ENCODE data around the gene KRTAP19-2. TPM values are rescaled to one million over a fixed set of nuclear protein-coding genes. Genes with fewer than 3 reads are reported as not detected.
A peak's percentile ranks its signal among the peaks of the same experiment; 100 is the strongest.

Gene KRTAP19-2
- total and polyA plus RNA-seq, 2 donors from 2014 or later: not detected

DNA sequence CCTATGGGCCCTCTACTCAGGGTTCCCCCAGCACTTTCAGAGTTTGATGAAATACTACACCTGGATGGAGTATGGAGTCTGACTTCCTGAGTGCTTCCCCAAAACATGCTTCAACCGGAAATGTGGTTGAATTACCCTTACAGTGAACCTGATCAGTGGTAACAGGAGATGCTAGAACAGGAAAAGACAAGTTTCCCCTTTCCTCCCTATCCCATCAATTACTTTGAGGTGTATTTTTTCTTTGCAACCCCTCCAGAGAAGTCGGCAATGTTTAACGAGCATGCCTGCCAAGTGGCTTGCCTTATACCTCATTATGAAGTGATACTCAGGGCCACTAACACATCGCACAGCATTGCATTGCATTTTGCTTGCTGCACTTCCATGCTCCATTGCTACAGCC is 40.2 kb downstream of the KRTAP19-2 start:
- no peak overlapping the region for H3K4me3 ChIP-seq (ENCODE audit: low read length in 3 of 3)
- no peak overlapping the region for H3K27ac ChIP-seq (ENCODE audit: low read depth in 2 of 2, low read length in 2 of 2)
- no peaks in the 10 kb centered on the region for H3K36me3 ChIP-seq (ENCODE audit: control insufficient read depth in 2 of 3, insufficient read depth in 3 of 3, low read length in 3 of 3)
- DNase-seq: peak in 3 of 5 donors; percentile 17 to 70 (median 65)
- intact Hi-C loops (cut with DNase I): no loop called here
- H3K27me3 ChIP-seq (ENCODE audit: control insufficient read depth, insufficient read depth, low read length): no peaks in the 10 kb centered on the region
- no peak overlapping the region for H3K9ac ChIP-seq (ENCODE audit: low read length in 3 of 3)
- TF ChIP-seq, protein P1, sequence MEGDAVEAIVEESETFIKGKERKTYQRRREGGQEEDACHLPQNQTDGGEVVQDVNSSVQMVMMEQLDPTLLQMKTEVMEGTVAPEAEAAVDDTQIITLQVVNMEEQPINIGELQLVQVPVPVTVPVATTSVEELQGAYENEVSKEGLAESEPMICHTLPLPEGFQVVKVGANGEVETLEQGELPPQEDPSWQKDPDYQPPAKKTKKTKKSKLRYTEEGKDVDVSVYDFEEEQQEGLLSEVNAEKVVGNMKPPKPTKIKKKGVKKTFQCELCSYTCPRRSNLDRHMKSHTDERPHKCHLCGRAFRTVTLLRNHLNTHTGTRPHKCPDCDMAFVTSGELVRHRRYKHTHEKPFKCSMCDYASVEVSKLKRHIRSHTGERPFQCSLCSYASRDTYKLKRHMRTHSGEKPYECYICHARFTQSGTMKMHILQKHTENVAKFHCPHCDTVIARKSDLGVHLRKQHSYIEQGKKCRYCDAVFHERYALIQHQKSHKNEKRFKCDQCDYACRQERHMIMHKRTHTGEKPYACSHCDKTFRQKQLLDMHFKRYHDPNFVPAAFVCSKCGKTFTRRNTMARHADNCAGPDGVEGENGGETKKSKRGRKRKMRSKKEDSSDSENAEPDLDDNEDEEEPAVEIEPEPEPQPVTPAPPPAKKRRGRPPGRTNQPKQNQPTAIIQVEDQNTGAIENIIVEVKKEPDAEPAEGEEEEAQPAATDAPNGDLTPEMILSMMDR (IDR thresholded peaks at IDR 0.05; ENCODE audit: borderline replicate concordance, extremely low read depth, insufficient read depth): no peak
- no peaks in the 10 kb centered on the region for H3K9me3 ChIP-seq (ENCODE audit: control insufficient read depth in 2 of 3, insufficient read depth in 1 of 3, low read length in 3 of 3)
- no peaks in the 10 kb centered on the region for H3K4me1 ChIP-seq (ENCODE audit: control insufficient read depth in 2 of 3, insufficient read depth in 2 of 3, low read depth in 1 of 3, low read length in 3 of 3)
- no peak for FAIRE-seq

DNA sequence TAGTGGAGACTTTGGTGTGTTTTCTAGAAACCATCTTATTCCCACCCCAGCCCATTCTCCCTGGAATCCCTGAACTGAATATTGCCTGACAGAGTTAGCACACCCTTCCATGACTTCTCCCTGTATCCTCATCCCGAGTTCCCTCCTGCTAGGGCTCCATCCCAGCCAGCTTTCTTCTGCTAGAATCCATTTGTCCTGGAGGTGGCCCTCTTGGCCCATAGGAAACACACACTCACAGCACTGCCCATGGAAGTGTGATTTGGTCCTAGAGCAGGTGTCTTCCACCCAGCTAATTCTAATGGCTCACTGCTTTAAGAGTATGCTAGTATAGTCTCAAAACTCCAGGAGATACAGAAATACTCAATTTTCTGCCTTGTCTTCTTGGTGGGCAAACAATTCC is 43.0 kb downstream of the KRTAP19-2 start:
- Histone ChIP-seq H3K27ac (ENCODE audit: low read depth in 2 of 2, low read length in 2 of 2) (no peak overlapping the region), H3K27me3 (ENCODE audit: control insufficient read depth, insufficient read depth, low read length) (no peaks in the 10 kb centered on the region), H3K4me1 (ENCODE audit: control insufficient read depth in 2 of 3, insufficient read depth in 2 of 3, low read depth in 1 of 3, low read length in 3 of 3) (no peaks in the 10 kb centered on the region), H3K9ac (ENCODE audit: low read length in 3 of 3) (no peak overlapping the region), H3K9me3 (ENCODE audit: control insufficient read depth in 2 of 3, insufficient read depth in 1 of 3, low read length in 3 of 3) (no peaks in the 10 kb centered on the region), H3K36me3 (ENCODE audit: control insufficient read depth in 2 of 3, insufficient read depth in 3 of 3, low read length in 3 of 3) (no peaks in the 10 kb centered on the region), H3K4me3 (ENCODE audit: low read length in 3 of 3) (no peak overlapping the region)
- FAIRE-seq (no peak), DNase-seq (no peak)
- TF ChIP-seq, protein P1 (IDR thresholded peaks at IDR 0.05; ENCODE audit: borderline replicate concordance, extremely low read depth, insufficient read depth): no peak
- intact Hi-C loops (cut with DNase I): no loop called here

DNA sequence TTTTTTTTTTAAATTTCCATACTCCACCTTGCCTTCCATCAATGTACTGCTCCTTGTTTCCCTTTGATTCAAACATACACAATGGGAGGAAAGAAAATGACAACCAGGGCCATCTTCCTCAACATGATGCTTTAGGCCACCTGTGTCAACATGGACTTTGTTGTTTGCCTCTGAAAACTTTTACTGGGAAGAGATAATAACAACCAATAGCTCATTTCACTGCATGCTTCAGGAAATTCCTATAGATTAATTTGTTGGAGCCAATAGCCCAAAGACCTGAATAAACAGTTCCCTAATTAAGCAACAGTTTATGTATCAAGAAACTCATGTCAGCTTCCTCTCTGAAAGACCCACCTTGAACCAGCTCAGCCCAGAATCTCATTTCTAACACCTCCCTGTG is 44.0 kb downstream of the KRTAP19-2 start:
- TF ChIP-seq, protein P1 (IDR thresholded peaks at IDR 0.05; ENCODE audit: borderline replicate concordance, extremely low read depth, insufficient read depth): no peak
- H3K27me3 ChIP-seq (ENCODE audit: control insufficient read depth, insufficient read depth, low read length): no peaks in the 10 kb centered on the region
- no peak overlapping the region for H3K4me3 ChIP-seq (ENCODE audit: low read length in 3 of 3)
- no peaks in the 10 kb centered on the region for H3K4me1 ChIP-seq (ENCODE audit: control insufficient read depth in 2 of 3, insufficient read depth in 2 of 3, low read depth in 1 of 3, low read length in 3 of 3)
- H3K9ac ChIP-seq (ENCODE audit: low read length in 3 of 3): no peak overlapping the region
- no peak overlapping the region for H3K27ac ChIP-seq (ENCODE audit: low read depth in 2 of 2, low read length in 2 of 2)
- intact Hi-C loops (cut with DNase I): no loop called here
- no peaks in the 10 kb centered on the region for H3K9me3 ChIP-seq (ENCODE audit: control insufficient read depth in 2 of 3, insufficient read depth in 1 of 3, low read length in 3 of 3)
- no peak for FAIRE-seq
- DNase-seq: no peak
- H3K36me3 ChIP-seq (ENCODE audit: control insufficient read depth in 2 of 3, insufficient read depth in 3 of 3, low read length in 3 of 3): no peaks in the 10 kb centered on the region

DNA sequence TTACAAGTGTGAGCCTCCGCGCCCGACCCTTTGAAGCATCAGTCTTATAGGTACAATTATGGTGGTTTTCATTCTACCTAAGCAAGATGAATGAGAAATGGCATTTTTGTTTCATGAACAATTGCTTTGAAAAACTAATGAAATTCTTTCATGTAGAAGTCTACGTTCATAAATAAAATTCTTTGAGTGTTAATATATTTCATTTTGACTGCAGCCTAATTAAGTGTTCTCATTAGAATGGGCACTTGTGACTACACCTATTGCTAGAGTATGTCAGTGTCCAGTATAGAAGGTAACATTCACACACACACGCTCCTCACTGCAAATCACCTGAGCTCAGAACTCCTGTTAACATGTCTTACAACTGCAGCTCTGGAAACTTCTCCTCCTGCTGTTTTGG is 47.3 kb downstream of the KRTAP19-2 start, which contains the start of gene KRTAP15-1:
TSS of gene KRTAP15-1 (plus strand) at position 301 of the 400 bp plus-strand sequence. CDS start at position 354, 53 bp downstream.
- Histone ChIP-seq H3K4me3 (ENCODE audit: low read length in 3 of 3) (no peak within 1 kb of the TSS), H3K27ac (ENCODE audit: low read depth in 2 of 2, low read length in 2 of 2) (no peak within 1 kb of the TSS), H3K4me1 (ENCODE audit: control insufficient read depth in 2 of 3, insufficient read depth in 2 of 3, low read depth in 1 of 3, low read length in 3 of 3) (no peaks in the 10 kb centered on the region), H3K9me3 (ENCODE audit: control insufficient read depth in 2 of 3, insufficient read depth in 1 of 3, low read length in 3 of 3) (no peaks in the 10 kb centered on the region), H3K9ac (ENCODE audit: low read length in 3 of 3) (no peak within 1 kb of the TSS), H3K27me3 (ENCODE audit: control insufficient read depth, insufficient read depth, low read length) (no peaks in the 10 kb centered on the region), H3K36me3 (ENCODE audit: control insufficient read depth in 2 of 3, insufficient read depth in 3 of 3, low read length in 3 of 3) (no peaks in the 10 kb centered on the region)
- TF ChIP-seq, protein P1 (IDR thresholded peaks at IDR 0.05; ENCODE audit: borderline replicate concordance, extremely low read depth, insufficient read depth): no peak
- intact Hi-C loops (cut with DNase I): no loop called here
- no peak for FAIRE-seq
- DNase-seq: no peak

Data from kidney (tissue), 14 donors.